Upper lobe of left lung (tissue), 6 donors: Measurements from ENCODE around the gene PDE4D. TPM values are rescaled to one million over a fixed set of nuclear protein-coding genes. Genes with fewer than 3 reads are reported as not detected.
A peak's percentile ranks its signal among the peaks of the same experiment; 100 is the strongest.

Source experiments
- ATAC-seq, 2 donors: fragments of 200-7000 bp; cut with Tn5 transposase; one replicate each; pipeline ENCODE4 v1.9.1; 2022; ENCODE audit warnings: mild to moderate bottlenecking in 2 of 2, moderate library complexity in 2 of 2; ENCODE audit not compliant: low FRiP score in 2 of 2
- DNase-seq, 2 donors: peaks; one replicate each; pipeline ENCODE4 v3.0.0-alpha.2; 2019 to 2020
- H3K27ac ChIP-seq, 4 donors: fragments of 200-600 bp; sonication (generic); one replicate each; pipeline ENCODE4 v1.5.1; 2016 to 2019
- H3K27me3 ChIP-seq, 4 donors: fragments of 200-600 bp; sonication (generic); one replicate each; pipeline ENCODE4 v1.5.1; 2017 to 2019
- H3K36me3 ChIP-seq, 4 donors: fragments of 200-600 bp; sonication (generic); one replicate each; pipeline ENCODE4 v1.5.1; 2016 to 2019
- H3K4me1 ChIP-seq, 4 donors: fragments of 200-600 bp; sonication (generic); one replicate each; pipeline ENCODE4 v1.5.1; 2018 to 2019
- H3K4me3 ChIP-seq, 4 donors: fragments of 200-600 bp; sonication (generic); one replicate each; pipeline ENCODE4 v1.5.1; 2017 to 2019; ENCODE audit warnings: mild to moderate bottlenecking in 2 of 4, moderate library complexity in 1 of 4
- H3K9me3 ChIP-seq, 4 donors: fragments of 200-600 bp; sonication (generic); one replicate each; pipeline ENCODE4 v1.5.1; 2018 to 2019
- EP300 ChIP-seq, 4 donors: sonication (generic); formaldehyde crosslinking; IDR thresholded peaks; one replicate each; pipeline ENCODE4 v1.5.1; 2017; ENCODE audit warnings: antibody characterized with exemption in 4 of 4, control low read depth in 2 of 4
- POLR2A ChIP-seq, 4 donors: fragments of 450-650 bp; IDR thresholded peaks; one replicate each; pipeline ENCODE4 v1.5.1; 2016 to 2017; ENCODE audit warnings: antibody characterized with exemption in 4 of 4, mild to moderate bottlenecking in 2 of 4
- POLR2AphosphoS5 ChIP-seq, 2 donors: sonication (generic); formaldehyde crosslinking; IDR thresholded peaks; one replicate each; pipeline ENCODE4 v1.5.1; 2017; ENCODE audit warnings: antibody characterized with exemption in 2 of 2
- WGBS, 2 donors: methylation state at CpG; one replicate each; pipeline ENCODE4 v1.1.5; 2017 to 2018; 5-methylcytosine and 5-hydroxymethylcytosine counted together
- total RNA-seq, 6 donors: library from RNA; depleted of rRNA in 4 of 6; stranded (reverse); fragments of >200 nt in 4 of 6; gene quantifications; one replicate each; pipeline versions ENCODE4 v1.1.0 to v1.2.1, GENCODE V29; 2016 to 2021
- TF ChIP-seq, protein P1 (sequence below), 6 experiments: fragments of 450-650 bp in 4 of 6; fragments of 200-600 bp in 2 of 6; sonication (generic) in 2 of 6; IDR thresholded peaks; one replicate each; pipeline ENCODE4 v1.5.1; 2016 to 2019; ENCODE audit warnings: antibody characterized with exemption in 6 of 6
- donor health status: DM: no; HTN: no; CAD: no; lungs with moderate emphysema.
- donor health status: DM: no; HTN: yes; CAD: no; lungs with severe emphysema.

PDE4D gene
- total RNA-seq, 6 donors from 2014 or later, result 50.4 to 188 (median 84.0) TPM

DNA sequence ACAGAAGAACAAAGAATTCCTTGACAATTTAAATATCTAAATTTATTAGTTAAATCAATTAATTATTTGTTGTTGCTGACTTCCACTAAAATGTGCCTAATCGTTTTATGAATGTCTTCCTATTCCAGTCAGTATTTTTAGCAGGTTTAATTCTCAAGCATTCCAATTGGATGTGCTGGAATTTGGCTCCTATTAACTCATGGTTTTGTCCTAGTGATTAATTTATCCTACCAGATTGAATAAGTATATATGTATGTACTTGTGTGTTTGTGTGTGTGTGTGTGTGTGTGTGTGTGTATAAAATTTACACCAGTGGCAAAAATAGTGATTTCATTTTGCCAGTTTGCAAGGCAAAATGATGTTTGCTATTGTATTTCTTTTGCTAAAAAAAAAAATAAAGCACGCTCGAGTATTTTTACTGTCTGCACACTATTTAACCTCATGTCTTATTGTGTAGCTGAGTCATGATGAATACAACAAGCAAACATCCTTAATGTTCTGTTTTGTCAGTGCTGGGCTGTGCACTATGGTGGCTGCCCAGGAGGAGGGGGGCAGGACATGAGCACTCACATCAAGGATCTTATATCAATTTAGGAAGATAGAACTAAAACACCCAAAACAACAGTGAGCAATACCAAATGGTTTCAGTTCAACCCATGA is 375.5 kb downstream of the PDE4D start:
- TF ChIP-seq EP300 (IDR thresholded peaks at IDR 0.05) (no peak), POLR2AphosphoS5 (IDR thresholded peaks at IDR 0.05) (no peak), POLR2A (IDR thresholded peaks at IDR 0.05) (no peak)
- TF ChIP-seq, protein P1, sequence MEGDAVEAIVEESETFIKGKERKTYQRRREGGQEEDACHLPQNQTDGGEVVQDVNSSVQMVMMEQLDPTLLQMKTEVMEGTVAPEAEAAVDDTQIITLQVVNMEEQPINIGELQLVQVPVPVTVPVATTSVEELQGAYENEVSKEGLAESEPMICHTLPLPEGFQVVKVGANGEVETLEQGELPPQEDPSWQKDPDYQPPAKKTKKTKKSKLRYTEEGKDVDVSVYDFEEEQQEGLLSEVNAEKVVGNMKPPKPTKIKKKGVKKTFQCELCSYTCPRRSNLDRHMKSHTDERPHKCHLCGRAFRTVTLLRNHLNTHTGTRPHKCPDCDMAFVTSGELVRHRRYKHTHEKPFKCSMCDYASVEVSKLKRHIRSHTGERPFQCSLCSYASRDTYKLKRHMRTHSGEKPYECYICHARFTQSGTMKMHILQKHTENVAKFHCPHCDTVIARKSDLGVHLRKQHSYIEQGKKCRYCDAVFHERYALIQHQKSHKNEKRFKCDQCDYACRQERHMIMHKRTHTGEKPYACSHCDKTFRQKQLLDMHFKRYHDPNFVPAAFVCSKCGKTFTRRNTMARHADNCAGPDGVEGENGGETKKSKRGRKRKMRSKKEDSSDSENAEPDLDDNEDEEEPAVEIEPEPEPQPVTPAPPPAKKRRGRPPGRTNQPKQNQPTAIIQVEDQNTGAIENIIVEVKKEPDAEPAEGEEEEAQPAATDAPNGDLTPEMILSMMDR (IDR thresholded peaks at IDR 0.05), result no peak
- Histone ChIP-seq H3K4me1 (peaks cover 0 to 7% (median 1%) of the 10 kb centered on the region in 4 donors), H3K36me3 (no peaks in the 10 kb centered on the region), H3K4me3 (no peak overlapping the region), H3K9me3 (no peaks in the 10 kb centered on the region), H3K27ac (no peak overlapping the region), H3K27me3 (no peaks in the 10 kb centered on the region)
- no peak for ATAC-seq
- 67 to 75% methylated on average over 3 of the region's 3 CpGs for WGBS, 2 donors
- no peak for DNase-seq

DNA sequence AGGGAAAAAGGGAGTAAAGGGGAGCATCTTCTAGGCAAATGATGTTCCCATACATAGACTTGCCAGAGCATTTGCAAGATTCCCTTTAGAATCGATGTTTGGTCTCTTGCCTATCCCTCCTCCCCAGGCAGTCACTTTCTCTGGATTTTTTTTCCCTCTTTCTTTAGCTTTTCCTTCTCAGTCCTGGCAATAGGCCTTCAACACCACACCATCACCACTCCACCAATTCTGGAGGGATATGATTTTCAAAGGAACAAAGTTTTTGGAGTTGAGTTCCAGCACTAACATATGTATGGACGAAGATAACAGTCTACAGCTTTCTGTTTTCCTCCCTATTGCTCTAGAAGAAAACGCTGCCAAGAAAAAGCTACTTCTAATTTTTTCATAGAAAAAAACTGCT is 377.4 kb downstream of the PDE4D start:
- no peak for ATAC-seq
- Histone ChIP-seq H3K27me3 (no peaks in the 10 kb centered on the region), H3K27ac (no peak overlapping the region), H3K4me3 (no peak overlapping the region), H3K4me1 (no peaks in the 10 kb centered on the region), H3K36me3 (no peaks in the 10 kb centered on the region), H3K9me3 (no peaks in the 10 kb centered on the region)
- 87 to 93% methylated on average over 3 of the region's 3 CpGs for WGBS, 2 donors
- no peak for DNase-seq
- TF ChIP-seq POLR2A (IDR thresholded peaks at IDR 0.05) (no peak), EP300 (IDR thresholded peaks at IDR 0.05) (no peak)
- TF ChIP-seq, protein P1 (IDR thresholded peaks at IDR 0.05), result no peak

DNA sequence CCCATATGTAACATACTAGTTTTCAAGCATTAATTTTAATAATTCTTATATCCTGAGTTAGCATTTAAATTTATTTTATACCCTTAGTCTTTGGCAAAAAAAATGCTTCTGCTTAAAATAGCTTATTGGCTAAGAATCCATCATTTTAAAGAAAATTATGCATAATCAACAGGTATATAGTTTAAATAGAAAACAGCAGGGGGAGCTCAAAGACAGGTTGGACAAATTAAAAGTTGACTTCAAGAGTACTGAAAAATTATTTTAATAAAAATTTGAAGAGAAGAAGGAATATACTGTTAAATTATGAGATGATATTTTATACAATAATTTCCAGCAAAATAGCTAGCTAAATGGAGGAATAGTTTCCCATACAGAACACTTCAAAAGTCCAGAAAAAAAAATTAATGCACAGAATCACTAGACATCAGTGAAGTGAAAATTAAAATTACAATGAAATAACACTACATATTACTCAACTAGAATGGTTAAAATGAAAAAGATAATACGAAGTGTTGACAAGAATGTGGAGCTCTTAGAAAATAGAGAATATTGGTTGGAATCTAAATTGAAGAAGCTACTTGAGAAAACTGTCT is 387.1 kb downstream of the PDE4D start:
- DNase-seq, result no peak

DNA sequence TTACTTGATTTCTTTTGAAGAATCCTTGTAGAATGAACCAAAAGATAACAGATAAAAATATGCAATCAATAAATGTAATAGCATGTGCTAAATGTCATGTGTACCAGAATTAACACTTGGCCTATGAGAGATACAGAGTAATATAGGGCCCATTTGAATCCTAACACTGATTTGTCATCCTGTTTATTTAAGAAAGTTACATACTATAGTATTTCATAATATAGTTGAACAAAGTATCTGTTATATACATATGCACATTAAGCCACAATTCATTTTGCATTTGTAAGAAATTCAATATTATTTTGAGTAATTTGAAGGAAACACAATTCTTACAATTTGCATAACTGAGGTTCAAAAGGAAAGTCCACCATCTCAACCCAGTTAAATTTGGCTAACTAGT is 389.5 kb downstream of the PDE4D start:
- Histone ChIP-seq H3K27ac (no peak overlapping the region), H3K27me3 (no peaks in the 10 kb centered on the region), H3K9me3 (no peaks in the 10 kb centered on the region), H3K36me3 (no peaks in the 10 kb centered on the region), H3K4me1 (no peaks in the 10 kb centered on the region), H3K4me3 (no peak overlapping the region)
- no peak for DNase-seq
- ATAC-seq, result no peak
- TF ChIP-seq, protein P1 (IDR thresholded peaks at IDR 0.05), result no peak
- TF ChIP-seq POLR2A (IDR thresholded peaks at IDR 0.05) (no peak), EP300 (IDR thresholded peaks at IDR 0.05) (no peak), POLR2AphosphoS5 (IDR thresholded peaks at IDR 0.05) (no peak)

More for the DNA sequence above, 387.1 kb downstream of the PDE4D start:
- no peak for ATAC-seq
- Histone ChIP-seq H3K4me1 (no peaks in the 10 kb centered on the region), H3K4me3 (no peak overlapping the region), H3K36me3 (no peaks in the 10 kb centered on the region), H3K9me3 (no peaks in the 10 kb centered on the region), H3K27ac (no peak overlapping the region), H3K27me3 (no peaks in the 10 kb centered on the region)
- WGBS, 2 donors, result 55 to 73% methylated on average over 1 of the region's 1 CpG
- TF ChIP-seq POLR2A (IDR thresholded peaks at IDR 0.05) (no peak), EP300 (IDR thresholded peaks at IDR 0.05) (no peak), POLR2AphosphoS5 (IDR thresholded peaks at IDR 0.05) (no peak)
- TF ChIP-seq, protein P1 (IDR thresholded peaks at IDR 0.05), result peak in 4 of 6 experiments; percentile 24 to 39 (median 31)

DNA sequence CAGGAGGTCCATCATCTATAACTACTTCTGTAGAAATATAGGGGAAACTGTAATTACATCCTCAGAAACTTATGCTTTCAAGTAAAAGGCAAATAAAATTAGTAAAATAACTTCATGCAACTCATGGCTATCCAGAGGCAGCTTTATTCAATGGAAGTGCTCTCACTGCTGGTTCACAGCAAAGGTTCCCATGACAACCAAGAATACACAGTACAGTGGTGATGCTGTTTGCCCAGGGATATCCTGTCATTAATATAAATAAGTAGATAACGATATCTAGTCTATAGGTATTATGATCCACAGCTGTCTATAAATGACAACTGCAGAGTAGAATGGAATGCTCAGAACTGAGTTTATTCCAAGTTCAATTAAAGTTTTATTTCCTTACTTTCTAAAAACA is 390.3 kb downstream of the PDE4D start:
- Histone ChIP-seq H3K4me1 (no peaks in the 10 kb centered on the region), H3K4me3 (no peak overlapping the region), H3K27me3 (no peaks in the 10 kb centered on the region), H3K36me3 (no peaks in the 10 kb centered on the region), H3K27ac (no peak overlapping the region), H3K9me3 (no peaks in the 10 kb centered on the region)
- DNase-seq (no peak), ATAC-seq (no peak)
- TF ChIP-seq, protein P1 (IDR thresholded peaks at IDR 0.05), result no peak
- no peak for TF ChIP-seq POLR2A (IDR thresholded peaks at IDR 0.05)
- no peak for TF ChIP-seq POLR2AphosphoS5 (IDR thresholded peaks at IDR 0.05)
- TF ChIP-seq EP300 (IDR thresholded peaks at IDR 0.05), result no peak
- WGBS, 2 donors, result 44 to 54% methylated on average over 1 of the region's 1 CpG
